ENCODE data around the gene GLCE.

GLCE gene

GRCh38 chr15:69318033-69318432 lies 157.6 kb downstream of the GLCE start:
- no peak for DNase-seq (ENCODE audit: low read depth in 2 of 2)

- no peak for DNase-seq (ENCODE audit: low read depth in 2 of 2)
Measured at GRCh38 chr15:69319384-69320375, 159.2 kb downstream of the GLCE start.

GRCh38 chr15:69320977-69321554 lies 160.6 kb downstream of the GLCE start:
- DNase-seq (ENCODE audit: low read depth in 2 of 2) = no peak

Data from activated CD8-positive, alpha-beta memory T cell treated with anti-CD3 and anti-CD28 coated beads for 4 hours (primary cell).